DMS79 (cell line): Measurements from ENCODE around the gene TMEM245.
"Not testable (repeated sequence)": the region's sequence is repeated elsewhere in the genome, so short reads cannot be mapped to it uniquely, and the experiment has no call there.

Experiments
- DNase-seq: peaks from one replicate; lab custom pipeline; 2025; lab: John Stamatoyannopoulos, UW

Gene TMEM245

GRCh38 chr9:109063760-109064159 lies 56.0 kb downstream of the TMEM245 start:
- DNase-seq: peak; percentile 91

GRCh38 chr9:109062543-109062942 lies 57.2 kb downstream of the TMEM245 start:
- no peak for DNase-seq

GRCh38 chr9:109060191-109060590 lies 59.6 kb downstream of the TMEM245 start:
- no peak for DNase-seq

- not testable (repeated sequence) for DNase-seq
Observed at GRCh38 chr9:109053121-109053520, 66.6 kb downstream of the TMEM245 start.

GRCh38 chr9:109052416-109052815 lies 67.3 kb downstream of the TMEM245 start:
- DNase-seq: no peak

- no peak for DNase-seq
Observed at GRCh38 chr9:109051733-109052132, 68.0 kb downstream of the TMEM245 start.

GRCh38 chr9:109050444-109050843 lies 69.3 kb downstream of the TMEM245 start:
- no peak for DNase-seq

- DNase-seq: no peak
Observed at GRCh38 chr9:109048822-109049221, 70.9 kb downstream of the TMEM245 start.

- no peak for DNase-seq
Observed at GRCh38 chr9:109047259-109047658, 72.5 kb downstream of the TMEM245 start.

- DNase-seq: no peak
Observed at GRCh38 chr9:109046346-109046745, 73.4 kb downstream of the TMEM245 start.

GRCh38 chr9:109043578-109043977 lies 76.2 kb downstream of the TMEM245 start:
- no peak for DNase-seq

GRCh38 chr9:109040571-109040970 lies 79.2 kb downstream of the TMEM245 start:
- no peak for DNase-seq

GRCh38 chr9:109039539-109039938 lies 80.2 kb downstream of the TMEM245 start:
- DNase-seq: no peak

- no peak for DNase-seq
Observed at GRCh38 chr9:109037946-109038715, 81.6 kb downstream of the TMEM245 start.

- no peak for DNase-seq
Observed at GRCh38 chr9:109036744-109037680, 82.7 kb downstream of the TMEM245 start.

GRCh38 chr9:109035684-109036423 lies 83.9 kb downstream of the TMEM245 start:
- no peak for DNase-seq

- DNase-seq: no peak
Observed at GRCh38 chr9:109033941-109034700, 85.6 kb downstream of the TMEM245 start.

- DNase-seq: no peak
Observed at GRCh38 chr9:109031241-109031640, 88.5 kb downstream of the TMEM245 start.

- no peak for DNase-seq
Observed at GRCh38 chr9:109030426-109030825, 89.3 kb downstream of the TMEM245 start.

GRCh38 chr9:109028457-109028856 lies 91.3 kb downstream of the TMEM245 start:
- no peak for DNase-seq

- DNase-seq: no peak
Observed at GRCh38 chr9:109027176-109027575, 92.6 kb downstream of the TMEM245 start.

GRCh38 chr9:109026306-109026705 lies 93.4 kb downstream of the TMEM245 start:
- no peak for DNase-seq
